ENCODE data around the gene ERC2.

Gene ERC2

DNA sequence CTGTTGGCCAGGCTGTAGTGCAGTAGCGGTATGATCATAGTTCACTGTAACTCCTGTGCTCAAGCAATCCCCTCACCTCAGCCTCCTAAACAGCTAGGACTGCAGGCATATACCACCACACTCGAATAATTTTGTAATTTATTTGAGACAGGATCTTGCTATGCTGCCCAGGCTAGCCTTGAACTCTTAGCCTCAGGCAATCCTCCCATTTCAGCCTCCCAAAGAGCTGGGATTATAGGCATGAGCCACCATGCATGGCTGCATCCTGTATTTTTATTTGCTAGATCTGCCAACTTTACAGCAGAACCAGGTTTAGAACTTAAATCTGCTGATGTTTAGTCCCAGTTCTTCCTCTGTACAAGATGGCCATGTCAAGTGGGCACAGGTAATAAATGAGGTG is 69.6 kb downstream of the ERC2 start:
- TF ChIP-seq CTCF (IDR thresholded peaks at IDR 0.05; ENCODE audit: low read depth, low read length): no peak
- H3K4me3 ChIP-seq (ENCODE audit: low read depth, low read length): no peak overlapping the region

DNA sequence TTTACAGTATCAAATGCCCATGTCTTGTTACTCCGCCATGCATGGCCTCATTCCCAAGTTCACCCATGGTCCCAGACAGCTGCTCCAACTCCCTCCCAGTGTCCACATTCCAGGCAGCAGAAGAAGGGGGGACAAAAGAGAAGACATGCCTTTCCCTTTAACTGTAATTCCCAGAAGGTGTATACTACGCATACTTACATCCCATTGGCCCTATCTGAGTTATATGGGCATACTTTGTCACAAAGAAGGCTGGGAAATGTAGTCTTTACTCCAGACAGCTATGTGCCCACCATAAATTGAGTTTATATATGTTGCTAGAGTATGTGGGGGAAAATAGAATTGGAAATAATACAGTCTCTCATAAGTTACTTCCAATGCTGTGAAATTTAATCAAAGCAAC is 70.5 kb downstream of the ERC2 start:
- no peak for TF ChIP-seq CTCF (IDR thresholded peaks at IDR 0.05; ENCODE audit: low read depth, low read length)

DNA sequence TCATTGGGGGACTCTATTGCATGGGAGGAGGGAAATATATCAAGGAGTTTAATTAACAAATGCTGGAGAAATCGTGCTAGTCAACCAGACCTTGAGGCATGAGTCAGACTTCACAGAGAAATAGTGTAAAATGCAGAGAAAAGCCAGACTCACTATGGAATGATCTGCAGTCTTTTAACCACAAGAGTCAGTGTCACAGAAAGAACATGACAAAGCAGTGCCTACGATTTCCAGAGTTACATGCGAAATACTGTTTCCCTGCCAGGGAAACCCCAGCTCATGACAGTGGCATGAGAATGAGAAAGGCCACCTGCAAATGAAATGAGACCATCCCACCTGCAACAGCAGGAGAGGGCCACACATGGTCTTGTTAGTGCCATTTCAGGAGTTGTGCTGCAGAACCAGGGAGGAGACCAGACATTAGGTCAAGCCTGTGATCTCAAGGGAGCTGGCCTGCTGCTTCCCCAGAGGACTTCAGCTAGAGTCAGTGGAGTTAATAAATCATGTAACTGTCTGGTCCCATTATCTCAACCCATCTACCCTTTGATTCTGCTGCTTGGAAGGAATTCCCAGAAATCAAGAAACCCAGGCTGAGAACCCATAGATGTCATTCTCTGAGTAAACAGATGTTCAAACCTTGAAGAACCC is 79.0 kb downstream of the ERC2 start:
- TF ChIP-seq CTCF (IDR thresholded peaks at IDR 0.05; ENCODE audit: low read depth, low read length): no peak
- H3K4me3 ChIP-seq (ENCODE audit: low read depth, low read length): no peak overlapping the region

More for the DNA sequence above, 70.5 kb downstream of the ERC2 start:
- no peak overlapping the region for H3K4me3 ChIP-seq (ENCODE audit: low read depth, low read length)

DNA sequence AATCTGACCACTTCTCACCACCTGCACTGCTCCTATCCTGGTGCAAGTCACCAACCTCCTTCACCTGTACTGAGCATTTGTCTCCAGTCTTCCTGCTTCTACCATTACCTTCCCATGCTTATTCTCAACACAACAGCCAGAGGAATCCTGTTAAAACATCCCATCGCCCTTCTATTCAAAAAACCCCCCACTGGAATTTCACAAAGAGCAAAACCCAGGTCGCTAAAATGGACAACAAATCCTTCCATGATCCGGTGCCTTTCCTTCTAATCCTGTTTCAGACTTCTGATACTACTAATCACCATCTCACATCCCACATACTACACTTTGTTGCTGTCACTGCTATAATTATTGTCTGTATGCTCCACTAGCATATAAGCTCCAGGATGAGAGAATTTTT is 85.2 kb downstream of the ERC2 start:
- no peak overlapping the region for H3K4me3 ChIP-seq (ENCODE audit: low read depth, low read length)

GRCh38 chr3:56379723-56380287 is 88.5 kb downstream of the ERC2 start:
- no peak overlapping the region for H3K4me3 ChIP-seq (ENCODE audit: low read depth, low read length)
- TF ChIP-seq CTCF (IDR thresholded peaks at IDR 0.05; ENCODE audit: low read depth, low read length): no peak

More for the DNA sequence above, 85.2 kb downstream of the ERC2 start:
- TF ChIP-seq CTCF (IDR thresholded peaks at IDR 0.05; ENCODE audit: low read depth, low read length): no peak

DNA sequence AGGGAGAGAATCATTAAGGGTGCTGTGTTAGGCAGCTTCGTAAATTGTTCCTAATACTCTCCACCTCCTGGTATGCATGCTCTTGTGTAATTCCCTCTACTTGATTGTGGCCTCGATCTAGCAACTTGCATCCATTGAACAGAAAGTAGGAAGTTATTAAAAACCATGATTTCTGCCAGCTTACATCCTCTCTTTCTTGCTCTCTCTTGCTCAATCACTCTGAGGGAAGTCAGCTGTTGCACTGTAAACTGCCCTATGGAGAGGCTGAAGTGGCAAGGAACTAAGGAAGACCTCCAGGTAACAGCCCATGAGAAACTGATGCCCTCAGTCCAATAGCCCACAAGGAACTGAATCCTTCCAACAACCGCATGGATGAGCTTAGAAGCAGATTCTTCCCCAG is 92.6 kb downstream of the ERC2 start:
- no peak overlapping the region for H3K4me3 ChIP-seq (ENCODE audit: low read depth, low read length)
- TF ChIP-seq CTCF (IDR thresholded peaks at IDR 0.05; ENCODE audit: low read depth, low read length): no peak

DNA sequence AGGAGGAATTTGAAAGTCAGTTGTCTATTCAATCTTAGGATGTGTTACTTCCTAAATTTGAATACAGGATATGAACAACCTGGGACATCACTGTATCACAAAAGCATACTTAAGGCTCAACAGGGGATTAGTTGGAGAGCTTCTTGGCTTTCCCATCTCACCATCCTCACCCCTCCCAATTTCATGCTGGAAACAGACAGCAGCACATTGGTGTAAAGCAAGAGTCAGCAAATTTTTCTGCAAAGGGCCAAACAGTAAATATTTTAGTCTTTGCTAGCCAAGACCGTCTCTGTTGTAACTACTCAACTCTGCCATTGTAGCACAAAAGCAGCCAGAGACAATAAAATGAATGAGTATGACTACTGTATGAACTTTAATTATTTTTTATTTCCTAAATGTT is 94.9 kb downstream of the ERC2 start:
- H3K4me3 ChIP-seq (ENCODE audit: low read depth, low read length): no peak overlapping the region
- TF ChIP-seq CTCF (IDR thresholded peaks at IDR 0.05; ENCODE audit: low read depth, low read length): no peak

Data from WI38 (cell line).